HG02678 (cell line): ENCODE measurements around the gene XXYLT1.

Experiments
- ATAC-seq: cut with Tn5 transposase; IDR thresholded peaks from one replicate; pipeline ENCODE4 v1.9.1; 2021; ENCODE audit warnings: mild to moderate bottlenecking, moderate library complexity; ENCODE audit not compliant: unreplicated experiment

XXYLT1 gene

GRCh38 chr3:195036203-195036505 is 234.8 kb downstream of the XXYLT1 start:
- no peak for ATAC-seq

- no peak for ATAC-seq
These were observed 235.4 kb downstream of the XXYLT1 start for GRCh38 chr3:195035345-195036202.

GRCh38 chr3:195034541-195034940 is 236.4 kb downstream of the XXYLT1 start:
- no peak for ATAC-seq

GRCh38 chr3:195034101-195034500 is 236.9 kb downstream of the XXYLT1 start:
- ATAC-seq: no peak

- no peak for ATAC-seq
These were observed 237.3 kb downstream of the XXYLT1 start for GRCh38 chr3:195033531-195034091.

GRCh38 chr3:195032955-195033354 is 238.0 kb downstream of the XXYLT1 start:
- ATAC-seq: no peak

GRCh38 chr3:195032106-195032759 is 238.7 kb downstream of the XXYLT1 start:
- no peak for ATAC-seq

GRCh38 chr3:195031574-195032003 is 239.4 kb downstream of the XXYLT1 start:
- no peak for ATAC-seq

- no peak for ATAC-seq
These were observed 240.1 kb downstream of the XXYLT1 start for GRCh38 chr3:195030791-195031321.

GRCh38 chr3:195028877-195029606 is 241.9 kb downstream of the XXYLT1 start:
- ATAC-seq: no peak

- no peak for ATAC-seq
These were observed 245.1 kb downstream of the XXYLT1 start for GRCh38 chr3:195025884-195026200.

GRCh38 chr3:195025056-195025883 is 245.7 kb downstream of the XXYLT1 start:
- ATAC-seq: no peak

GRCh38 chr3:195023989-195024388 is 247.0 kb downstream of the XXYLT1 start:
- no peak for ATAC-seq

- no peak for ATAC-seq
These were observed 247.4 kb downstream of the XXYLT1 start for GRCh38 chr3:195023576-195023975.

GRCh38 chr3:195021692-195022091 is 249.3 kb downstream of the XXYLT1 start:
- ATAC-seq: no peak

GRCh38 chr3:195020921-195021320 is 250.0 kb downstream of the XXYLT1 start:
- no peak for ATAC-seq

- no peak for ATAC-seq
These were observed 250.8 kb downstream of the XXYLT1 start for GRCh38 chr3:195020185-195020584.

- ATAC-seq: no peak
These were observed 251.6 kb downstream of the XXYLT1 start for GRCh38 chr3:195019335-195019734.
